Body of pancreas (tissue), 4 donors: Measurements from ENCODE around the gene B3GNT9. TPM values are rescaled to one million over a fixed set of nuclear protein-coding genes. Genes with fewer than 3 reads are reported as not detected.

Experiments
- ATAC-seq: fragments of 150-250 bp; one replicate; pipeline ENCODE4 v1.9.1; 2016
- DNase-seq, 4 donors: peaks; one replicate each; pipeline ENCODE4 v3.0.0-alpha.2; 2019
- H3K27ac ChIP-seq, 4 donors: fragments of 200-600 bp; sonication (generic); 1 replicate in 3 of 4; 2 replicates in 1 of 4; pipeline versions ENCODE4 v1.5.1 to v1.6.1; 2016 to 2019; ENCODE audit warnings: mild to moderate bottlenecking in 1 of 4, mixed read lengths in 1 of 4, moderate library complexity in 1 of 4
- H3K27me3 ChIP-seq, 2 donors: fragments of 200-600 bp; sonication (generic); one replicate each; pipeline ENCODE4 v1.6.0; 2016; ENCODE audit warnings: mild to moderate bottlenecking in 1 of 2
- H3K36me3 ChIP-seq, 2 donors: fragments of 200-600 bp; sonication (generic); replicated peaks in 1 of 2; 2 replicates each; pipeline ENCODE4 v1.5.1; 2016; ENCODE audit warnings: low read depth in 2 of 2; ENCODE audit not compliant: insufficient read depth in 1 of 2
- H3K4me1 ChIP-seq: fragments of 200-600 bp; sonication (generic); one replicate; pipeline ENCODE4 v1.6.0; 2016
- H3K4me3 ChIP-seq, 2 donors: fragments of 200-600 bp; sonication (generic); 1 replicate in 1 of 2; 2 replicates in 1 of 2; pipeline ENCODE4 v1.5.1; 2016 to 2019
- H3K9me3 ChIP-seq, 3 donors: fragments of 200-600 bp; sonication (generic); 1 replicate in 2 of 3; 2 replicates in 1 of 3; pipeline ENCODE4 v1.5.1; 2016
- CTCF ChIP-seq, 7 experiments: fragments of 450-650 bp in 4 of 7; fragments of 200-600 bp in 3 of 7; sonication (generic) in 3 of 7; IDR thresholded peaks; one replicate each; pipeline ENCODE4 v1.5.1; 2016 to 2019; ENCODE audit warnings: antibody characterized with exemption in 7 of 7
- POLR2A ChIP-seq, 3 donors: fragments of 450-650 bp; IDR thresholded peaks; one replicate each; pipeline ENCODE4 v1.6.1; 2016; ENCODE audit warnings: antibody characterized with exemption in 3 of 3, mild to moderate bottlenecking in 2 of 3
- WGBS, 2 donors: methylation state at CpG; one replicate each; pipeline ENCODE4 v1.1.5; 2017; 5-methylcytosine and 5-hydroxymethylcytosine counted together
- intact Hi-C: fragments of 100-400 bp; cut with DNase I; formaldehyde crosslinking; loops from one replicate; pipeline ENCODE4 v1.15.1; 2023
- total RNA-seq, 2 donors: library from RNA; depleted of rRNA; stranded (reverse); fragments of >200 nt; gene quantifications; one replicate each; pipeline ENCODE4 v1.1.0, GENCODE V29; 2016

Gene B3GNT9
- total RNA-seq, 2 donors from 2014 or later, result 8.3 to 9.9 TPM

- 81 to 82% methylated on average over 7 of the region's 7 CpGs for WGBS, 2 donors
Measured at GRCh38 chr16:67115639-67116038, 35.2 kb downstream of the B3GNT9 start.

GRCh38 chr16:67114793-67115192, 36.0 kb downstream of the B3GNT9 start:
- WGBS, 2 donors, result 65% methylated on average over 2 of the region's 2 CpGs
- no peak overlapping the region for H3K4me3 ChIP-seq
- H3K4me1 ChIP-seq, result peaks cover 18% of the 10 kb centered on the region
- no peaks in the 10 kb centered on the region for H3K27me3 ChIP-seq
- TF ChIP-seq CTCF (IDR thresholded peaks at IDR 0.05), result no peak
- TF ChIP-seq POLR2A (IDR thresholded peaks at IDR 0.05), result no peak
- intact Hi-C loops, result no loop called here
- DNase-seq (no peak), ATAC-seq (no peak)
- H3K27ac ChIP-seq, result no peak overlapping the region
- H3K9me3 ChIP-seq, result no peaks in the 10 kb centered on the region
- H3K36me3 ChIP-seq, result no peaks in the 10 kb centered on the region

More at GRCh38 chr16:67115639-67116038, 35.2 kb downstream of the B3GNT9 start:
- Histone ChIP-seq H3K4me1 (peaks cover 15% of the 10 kb centered on the region), H3K36me3 (no peaks in the 10 kb centered on the region), H3K9me3 (no peaks in the 10 kb centered on the region), H3K27me3 (no peaks in the 10 kb centered on the region), H3K4me3 (no peak overlapping the region), H3K27ac (no peak overlapping the region)
- intact Hi-C loops, result no loop called here
- TF ChIP-seq CTCF (IDR thresholded peaks at IDR 0.05), result no peak
- no peak for TF ChIP-seq POLR2A (IDR thresholded peaks at IDR 0.05)
- no peak for ATAC-seq
- DNase-seq, result no peak

GRCh38 chr16:67112591-67113399, 38.0 kb downstream of the B3GNT9 start:
- Histone ChIP-seq H3K27ac (no peak overlapping the region), H3K9me3 (no peaks in the 10 kb centered on the region), H3K27me3 (no peaks in the 10 kb centered on the region), H3K4me1 (peaks cover 24% of the 10 kb centered on the region), H3K4me3 (no peak overlapping the region), H3K36me3 (no peaks in the 10 kb centered on the region)
- intact Hi-C loops, result no loop called here
- WGBS, 2 donors, result 69 to 70% methylated on average over 4 of the region's 4 CpGs
- ATAC-seq (no peak), DNase-seq (no peak)
- TF ChIP-seq CTCF (IDR thresholded peaks at IDR 0.05), result no peak
- TF ChIP-seq POLR2A (IDR thresholded peaks at IDR 0.05), result no peak

GRCh38 chr16:67111951-67112444, 38.8 kb downstream of the B3GNT9 start:
- no peaks in the 10 kb centered on the region for H3K36me3 ChIP-seq
- no peak for ATAC-seq
- WGBS, 2 donors, result 66 to 68% methylated on average over 4 of the region's 4 CpGs
- intact Hi-C loops, result no loop called here
- H3K9me3 ChIP-seq, result no peaks in the 10 kb centered on the region
- TF ChIP-seq POLR2A (IDR thresholded peaks at IDR 0.05) (no peak), CTCF (IDR thresholded peaks at IDR 0.05) (no peak)
- DNase-seq, result no peak
- H3K4me3 ChIP-seq, result no peak overlapping the region
- no peak overlapping the region for H3K27ac ChIP-seq
- H3K27me3 ChIP-seq, result no peaks in the 10 kb centered on the region
- peaks cover 24% of the 10 kb centered on the region for H3K4me1 ChIP-seq
